ENCODE measurements around the gene HOTAIR.

DNA sequence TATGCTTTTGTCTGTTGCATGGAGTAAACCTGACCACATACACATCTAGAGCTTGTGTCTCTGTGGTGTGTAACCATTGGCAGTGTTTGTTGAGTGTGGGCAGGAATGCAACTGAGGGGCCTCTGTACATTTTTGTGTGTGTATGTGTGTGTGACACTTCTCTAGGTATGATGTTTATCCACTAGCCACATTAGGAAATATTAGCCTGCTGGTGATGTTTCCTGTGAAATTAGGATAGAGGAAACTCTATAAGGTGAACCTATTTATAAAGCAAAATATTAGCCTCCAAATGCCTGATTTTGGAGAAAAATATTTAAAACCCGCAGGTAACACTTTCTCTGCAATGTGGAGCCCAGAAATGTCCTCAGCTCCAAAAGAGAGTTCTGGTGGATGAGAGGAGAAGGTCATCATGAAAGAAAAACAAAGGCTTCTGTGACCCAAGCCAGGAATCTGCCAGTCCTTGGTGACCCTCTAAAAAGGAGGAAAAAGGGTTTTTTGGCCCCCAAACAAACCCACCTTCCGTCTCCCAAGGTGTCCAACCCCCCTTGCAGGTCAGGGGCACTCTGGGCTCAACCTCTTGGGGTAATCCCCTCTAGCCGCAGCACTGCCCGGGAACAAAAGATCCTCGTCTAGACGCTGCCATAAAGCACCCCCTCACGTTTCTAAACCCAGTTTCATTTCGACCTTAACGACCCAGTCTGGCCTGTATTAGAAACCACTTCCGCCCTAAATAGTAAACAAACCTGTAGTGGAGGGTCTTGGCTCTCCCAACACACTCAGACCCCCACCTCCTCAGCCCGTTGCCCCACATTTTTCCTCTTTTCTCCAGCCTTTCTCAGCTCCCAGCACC is 3.1 kb upstream of the HOTAIR start:
- TF ChIP-seq, protein P1, sequence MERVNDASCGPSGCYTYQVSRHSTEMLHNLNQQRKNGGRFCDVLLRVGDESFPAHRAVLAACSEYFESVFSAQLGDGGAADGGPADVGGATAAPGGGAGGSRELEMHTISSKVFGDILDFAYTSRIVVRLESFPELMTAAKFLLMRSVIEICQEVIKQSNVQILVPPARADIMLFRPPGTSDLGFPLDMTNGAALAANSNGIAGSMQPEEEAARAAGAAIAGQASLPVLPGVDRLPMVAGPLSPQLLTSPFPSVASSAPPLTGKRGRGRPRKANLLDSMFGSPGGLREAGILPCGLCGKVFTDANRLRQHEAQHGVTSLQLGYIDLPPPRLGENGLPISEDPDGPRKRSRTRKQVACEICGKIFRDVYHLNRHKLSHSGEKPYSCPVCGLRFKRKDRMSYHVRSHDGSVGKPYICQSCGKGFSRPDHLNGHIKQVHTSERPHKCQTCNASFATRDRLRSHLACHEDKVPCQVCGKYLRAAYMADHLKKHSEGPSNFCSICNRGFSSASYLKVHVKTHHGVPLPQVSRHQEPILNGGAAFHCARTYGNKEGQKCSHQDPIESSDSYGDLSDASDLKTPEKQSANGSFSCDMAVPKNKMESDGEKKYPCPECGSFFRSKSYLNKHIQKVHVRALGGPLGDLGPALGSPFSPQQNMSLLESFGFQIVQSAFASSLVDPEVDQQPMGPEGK (CRISPR knock-in tag; IDR thresholded peaks at IDR 0.05; ENCODE audit: borderline replicate concordance), result no peak
- TF ChIP-seq OSR1 (CRISPR knock-in tag; IDR thresholded peaks at IDR 0.05) (no peak), TOX (CRISPR knock-in tag; IDR thresholded peaks at IDR 0.05; ENCODE audit: borderline replicate concordance) (no peak), ZFP3 (CRISPR knock-in tag; IDR thresholded peaks at IDR 0.05) (no peak), GLIS3 (CRISPR knock-in tag; IDR thresholded peaks at IDR 0.05) (no peak), ARNTL (CRISPR knock-in tag; IDR thresholded peaks at IDR 0.05; ENCODE audit: borderline replicate concordance, low read depth) (no peak), RARB (CRISPR knock-in tag; IDR thresholded peaks at IDR 0.05) (no peak), ESRRG (CRISPR knock-in tag; IDR thresholded peaks at IDR 0.05) (no peak), PPARA (CRISPR knock-in tag; IDR thresholded peaks at IDR 0.05; ENCODE audit: borderline replicate concordance) (no peak), ZNF565 (CRISPR knock-in tag; conservative IDR thresholded peaks at IDR 0.05; ENCODE audit: low read depth) (no peak), ZNF70 (CRISPR knock-in tag; IDR thresholded peaks at IDR 0.05) (no peak)
